SU-DHL-6 (cell line): ENCODE data around the gene PDE8B.

Experiments
- EZH2phosphoT487 ChIP-seq: fragments of 200-600 bp; sonication (generic), shearing (Covaris generic); conservative IDR thresholded peaks from 2 replicates; pipeline ENCODE4 v1.6.1; 2018; ENCODE audit warnings: mild to moderate bottlenecking, antibody characterized with exemption, low read length, moderate library complexity, mixed read lengths
- TF ChIP-seq, protein P1 (sequence below): fragments of 200-600 bp; sonication (generic); IDR thresholded peaks from one replicate; pipeline ENCODE4 v1.5.1; 2017; ENCODE audit warnings: antibody characterized with exemption, mild to moderate bottlenecking, low read length, moderate library complexity; ENCODE audit not compliant: insufficient read depth, poor library complexity, severe bottlenecking

DNA sequence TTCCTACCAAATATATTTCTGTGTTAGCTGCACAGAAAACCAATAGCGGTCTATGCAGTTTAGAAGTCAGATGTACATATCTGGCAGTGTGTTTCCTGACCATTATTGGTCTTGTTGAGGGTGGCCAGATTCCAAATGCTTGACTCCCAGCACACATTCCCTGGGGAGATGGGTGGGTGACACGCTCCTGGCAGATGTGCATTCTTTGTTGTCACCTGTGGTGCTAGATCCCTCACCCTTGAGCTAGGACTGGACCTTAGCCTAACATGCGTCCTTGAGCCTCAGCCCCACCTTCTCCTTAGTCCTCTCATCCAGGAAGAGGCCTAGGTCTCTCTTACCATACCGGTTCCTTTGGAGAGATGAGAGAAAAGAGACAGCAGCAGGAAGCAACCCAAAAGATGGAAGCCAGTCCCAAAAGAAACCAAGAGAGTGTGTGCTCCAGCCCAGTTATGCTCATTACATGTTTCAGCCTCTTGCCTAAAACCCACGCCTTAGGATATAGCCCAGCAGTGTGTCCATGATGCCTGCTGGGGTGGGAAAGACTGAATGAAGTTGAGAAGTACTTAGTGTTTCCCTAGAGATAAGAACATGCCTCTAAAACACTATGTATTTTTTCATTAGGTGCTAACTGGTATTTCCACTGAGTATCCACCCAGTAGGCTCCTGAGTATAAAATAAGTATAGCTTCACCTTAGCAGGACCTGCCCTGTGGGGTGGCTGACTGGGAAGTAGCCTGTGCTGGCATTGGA is 116.7 kb downstream of the PDE8B start:
- TF ChIP-seq, protein P1, sequence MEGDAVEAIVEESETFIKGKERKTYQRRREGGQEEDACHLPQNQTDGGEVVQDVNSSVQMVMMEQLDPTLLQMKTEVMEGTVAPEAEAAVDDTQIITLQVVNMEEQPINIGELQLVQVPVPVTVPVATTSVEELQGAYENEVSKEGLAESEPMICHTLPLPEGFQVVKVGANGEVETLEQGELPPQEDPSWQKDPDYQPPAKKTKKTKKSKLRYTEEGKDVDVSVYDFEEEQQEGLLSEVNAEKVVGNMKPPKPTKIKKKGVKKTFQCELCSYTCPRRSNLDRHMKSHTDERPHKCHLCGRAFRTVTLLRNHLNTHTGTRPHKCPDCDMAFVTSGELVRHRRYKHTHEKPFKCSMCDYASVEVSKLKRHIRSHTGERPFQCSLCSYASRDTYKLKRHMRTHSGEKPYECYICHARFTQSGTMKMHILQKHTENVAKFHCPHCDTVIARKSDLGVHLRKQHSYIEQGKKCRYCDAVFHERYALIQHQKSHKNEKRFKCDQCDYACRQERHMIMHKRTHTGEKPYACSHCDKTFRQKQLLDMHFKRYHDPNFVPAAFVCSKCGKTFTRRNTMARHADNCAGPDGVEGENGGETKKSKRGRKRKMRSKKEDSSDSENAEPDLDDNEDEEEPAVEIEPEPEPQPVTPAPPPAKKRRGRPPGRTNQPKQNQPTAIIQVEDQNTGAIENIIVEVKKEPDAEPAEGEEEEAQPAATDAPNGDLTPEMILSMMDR, result no peak
- TF ChIP-seq EZH2phosphoT487, result no peak
